Upper lobe of left lung (tissue), 6 donors: ENCODE results near the gene ATRNL1. TPM values are rescaled to one million over a fixed set of nuclear protein-coding genes. Genes with fewer than 3 reads are reported as not detected.

ENCODE experiments used
- ATAC-seq, 2 donors: fragments of 200-7000 bp; cut with Tn5 transposase; one replicate each; pipeline ENCODE4 v1.9.1; 2022; ENCODE audit warnings: mild to moderate bottlenecking in 2 of 2, moderate library complexity in 2 of 2; ENCODE audit not compliant: low FRiP score in 2 of 2
- DNase-seq, 2 donors: peaks; one replicate each; pipeline ENCODE4 v3.0.0-alpha.2; 2019 to 2020
- H3K27ac ChIP-seq, 4 donors: fragments of 200-600 bp; sonication (generic); one replicate each; pipeline ENCODE4 v1.5.1; 2016 to 2019
- H3K27me3 ChIP-seq, 4 donors: fragments of 200-600 bp; sonication (generic); one replicate each; pipeline ENCODE4 v1.5.1; 2017 to 2019
- H3K36me3 ChIP-seq, 4 donors: fragments of 200-600 bp; sonication (generic); one replicate each; pipeline ENCODE4 v1.5.1; 2016 to 2019
- H3K4me1 ChIP-seq, 4 donors: fragments of 200-600 bp; sonication (generic); one replicate each; pipeline ENCODE4 v1.5.1; 2018 to 2019
- H3K4me3 ChIP-seq, 4 donors: fragments of 200-600 bp; sonication (generic); one replicate each; pipeline ENCODE4 v1.5.1; 2017 to 2019; ENCODE audit warnings: mild to moderate bottlenecking in 2 of 4, moderate library complexity in 1 of 4
- H3K9me3 ChIP-seq, 4 donors: fragments of 200-600 bp; sonication (generic); one replicate each; pipeline ENCODE4 v1.5.1; 2018 to 2019
- EP300 ChIP-seq, 4 donors: sonication (generic); formaldehyde crosslinking; IDR thresholded peaks; one replicate each; pipeline ENCODE4 v1.5.1; 2017; ENCODE audit warnings: antibody characterized with exemption in 4 of 4, control low read depth in 2 of 4
- POLR2A ChIP-seq, 4 donors: fragments of 450-650 bp; IDR thresholded peaks; one replicate each; pipeline ENCODE4 v1.5.1; 2016 to 2017; ENCODE audit warnings: antibody characterized with exemption in 4 of 4, mild to moderate bottlenecking in 2 of 4
- POLR2AphosphoS5 ChIP-seq, 2 donors: sonication (generic); formaldehyde crosslinking; IDR thresholded peaks; one replicate each; pipeline ENCODE4 v1.5.1; 2017; ENCODE audit warnings: antibody characterized with exemption in 2 of 2
- WGBS, 2 donors: methylation state at CpG; one replicate each; pipeline ENCODE4 v1.1.5; 2017 to 2018; 5-methylcytosine and 5-hydroxymethylcytosine counted together
- total RNA-seq, 6 donors: library from RNA; depleted of rRNA in 4 of 6; stranded (reverse); fragments of >200 nt in 4 of 6; gene quantifications; one replicate each; pipeline versions ENCODE4 v1.1.0 to v1.2.1, GENCODE V29; 2016 to 2021
- TF ChIP-seq, protein P1 (sequence below), 6 experiments: fragments of 450-650 bp in 4 of 6; fragments of 200-600 bp in 2 of 6; sonication (generic) in 2 of 6; IDR thresholded peaks; one replicate each; pipeline ENCODE4 v1.5.1; 2016 to 2019; ENCODE audit warnings: antibody characterized with exemption in 6 of 6
- donor health status: DM: no; HTN: no; CAD: no; lungs with moderate emphysema.
- donor health status: DM: no; HTN: yes; CAD: no; lungs with severe emphysema.

ATRNL1 gene
- total RNA-seq, 6 donors from 2014 or later = 0.11 to 1.0 (median 0.39) TPM

DNA sequence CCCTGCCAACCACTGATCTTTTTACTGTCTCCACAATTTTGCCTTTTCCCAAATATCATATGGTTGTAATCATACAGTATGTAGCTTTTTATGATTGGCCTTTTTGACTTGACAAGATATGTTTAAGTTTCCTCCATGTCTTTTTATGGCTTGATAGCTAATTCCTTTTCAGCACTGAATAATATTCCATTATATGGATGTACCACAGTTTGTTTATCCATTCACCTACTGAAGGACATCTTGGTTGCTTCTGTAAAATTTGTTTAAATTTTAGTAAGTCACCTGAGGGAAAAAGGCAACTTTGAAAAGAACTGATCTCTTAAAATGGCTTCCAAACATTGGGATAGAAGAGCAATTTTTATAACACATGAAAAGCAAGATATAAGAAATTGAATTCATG, 43.5 kb downstream of the ATRNL1 start:
- ATAC-seq (no peak), DNase-seq (no peak)
- Histone ChIP-seq H3K36me3 (no peaks in the 10 kb centered on the region), H3K4me3 (no peak overlapping the region), H3K4me1 (no peaks in the 10 kb centered on the region), H3K27ac (no peak overlapping the region), H3K27me3 (no peaks in the 10 kb centered on the region), H3K9me3 (no peaks in the 10 kb centered on the region)
- no peak for TF ChIP-seq POLR2A (IDR thresholded peaks at IDR 0.05)
- TF ChIP-seq, protein P1, sequence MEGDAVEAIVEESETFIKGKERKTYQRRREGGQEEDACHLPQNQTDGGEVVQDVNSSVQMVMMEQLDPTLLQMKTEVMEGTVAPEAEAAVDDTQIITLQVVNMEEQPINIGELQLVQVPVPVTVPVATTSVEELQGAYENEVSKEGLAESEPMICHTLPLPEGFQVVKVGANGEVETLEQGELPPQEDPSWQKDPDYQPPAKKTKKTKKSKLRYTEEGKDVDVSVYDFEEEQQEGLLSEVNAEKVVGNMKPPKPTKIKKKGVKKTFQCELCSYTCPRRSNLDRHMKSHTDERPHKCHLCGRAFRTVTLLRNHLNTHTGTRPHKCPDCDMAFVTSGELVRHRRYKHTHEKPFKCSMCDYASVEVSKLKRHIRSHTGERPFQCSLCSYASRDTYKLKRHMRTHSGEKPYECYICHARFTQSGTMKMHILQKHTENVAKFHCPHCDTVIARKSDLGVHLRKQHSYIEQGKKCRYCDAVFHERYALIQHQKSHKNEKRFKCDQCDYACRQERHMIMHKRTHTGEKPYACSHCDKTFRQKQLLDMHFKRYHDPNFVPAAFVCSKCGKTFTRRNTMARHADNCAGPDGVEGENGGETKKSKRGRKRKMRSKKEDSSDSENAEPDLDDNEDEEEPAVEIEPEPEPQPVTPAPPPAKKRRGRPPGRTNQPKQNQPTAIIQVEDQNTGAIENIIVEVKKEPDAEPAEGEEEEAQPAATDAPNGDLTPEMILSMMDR (IDR thresholded peaks at IDR 0.05) = no peak
- TF ChIP-seq EP300 (IDR thresholded peaks at IDR 0.05) = no peak
- no peak for TF ChIP-seq POLR2AphosphoS5 (IDR thresholded peaks at IDR 0.05)

DNA sequence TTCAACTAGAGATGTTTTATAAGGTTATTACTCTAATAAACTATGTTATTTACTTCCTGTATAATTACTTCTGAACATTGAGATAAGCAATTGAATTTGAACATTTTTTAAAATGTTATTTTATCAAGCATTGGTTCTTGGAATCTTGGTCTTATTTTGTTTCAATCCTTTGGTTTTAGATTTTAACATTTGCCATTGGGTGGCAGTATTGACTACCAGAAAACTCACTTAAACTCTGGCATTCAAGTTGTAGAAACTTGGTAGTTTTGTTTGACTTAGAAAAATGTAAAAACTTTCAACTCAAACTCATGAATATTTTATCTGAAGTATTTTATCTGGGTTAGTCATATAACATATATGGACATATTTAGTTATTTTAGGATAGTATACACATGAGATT, 48.1 kb downstream of the ATRNL1 start:
- no peak for DNase-seq
- Histone ChIP-seq H3K4me3 (no peak overlapping the region), H3K27me3 (no peaks in the 10 kb centered on the region), H3K36me3 (no peaks in the 10 kb centered on the region), H3K4me1 (no peaks in the 10 kb centered on the region), H3K9me3 (no peaks in the 10 kb centered on the region), H3K27ac (no peak overlapping the region)
- TF ChIP-seq POLR2A (IDR thresholded peaks at IDR 0.05) = no peak
- no peak for TF ChIP-seq POLR2AphosphoS5 (IDR thresholded peaks at IDR 0.05)
- TF ChIP-seq EP300 (IDR thresholded peaks at IDR 0.05) = no peak
- TF ChIP-seq, protein P1 (IDR thresholded peaks at IDR 0.05) = no peak
- ATAC-seq = no peak

DNA sequence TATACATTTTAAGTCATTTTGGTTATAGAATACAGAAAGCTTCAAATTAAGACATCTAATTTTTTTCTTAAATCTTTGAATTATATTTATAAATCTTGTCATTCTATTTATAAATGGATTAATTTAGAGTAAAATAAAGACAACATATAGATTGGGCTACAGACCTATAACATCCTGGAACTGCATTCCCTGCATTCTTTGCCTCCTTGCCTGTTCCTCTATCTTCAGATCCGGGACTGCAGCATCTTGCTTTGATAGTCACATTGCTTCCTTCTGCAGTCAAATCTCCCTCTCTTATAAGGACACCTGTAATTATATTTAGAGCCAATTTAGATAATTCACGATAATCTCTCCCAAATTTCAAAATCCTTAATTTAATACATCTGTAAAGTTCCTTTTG, 64.2 kb downstream of the ATRNL1 start:
- H3K4me3 ChIP-seq = no peak overlapping the region
- 70 to 77% methylated on average over 2 of the region's 2 CpGs for WGBS, 2 donors
- no peak for DNase-seq
- H3K27me3 ChIP-seq = no peaks in the 10 kb centered on the region
- no peaks in the 10 kb centered on the region for H3K36me3 ChIP-seq
- TF ChIP-seq EP300 (IDR thresholded peaks at IDR 0.05) (no peak), POLR2AphosphoS5 (IDR thresholded peaks at IDR 0.05) (no peak), POLR2A (IDR thresholded peaks at IDR 0.05) (no peak)
- TF ChIP-seq, protein P1 (IDR thresholded peaks at IDR 0.05) = no peak
- H3K27ac ChIP-seq = no peak overlapping the region
- H3K9me3 ChIP-seq = no peaks in the 10 kb centered on the region
- H3K4me1 ChIP-seq = no peaks in the 10 kb centered on the region
- no peak for ATAC-seq

DNA sequence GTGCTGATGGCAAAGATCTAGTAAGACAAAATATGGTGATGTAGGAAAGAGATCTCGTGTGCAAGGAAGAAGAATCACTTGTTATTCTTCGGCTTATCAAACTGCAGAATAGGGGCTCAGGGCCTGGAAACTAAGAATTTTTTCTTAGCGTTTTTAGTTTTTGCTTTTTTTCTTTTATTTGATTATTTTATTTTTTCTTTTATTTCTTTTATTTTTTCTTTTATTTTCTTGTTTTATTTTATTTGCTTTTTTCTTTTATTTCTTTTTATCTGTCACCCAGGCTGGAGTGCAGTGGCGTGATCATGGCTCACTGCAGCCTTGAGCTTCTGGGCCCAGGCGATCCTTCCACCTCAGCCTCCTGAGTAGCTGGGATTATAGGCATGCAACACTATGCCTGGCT, 70.0 kb downstream of the ATRNL1 start:
- H3K4me3 ChIP-seq = no peak overlapping the region
- WGBS, 2 donors = 90 to 94% methylated on average over 5 of the region's 5 CpGs
- H3K36me3 ChIP-seq = no peaks in the 10 kb centered on the region
- no peak for ATAC-seq
- no peak overlapping the region for H3K27ac ChIP-seq
- no peaks in the 10 kb centered on the region for H3K27me3 ChIP-seq
- no peaks in the 10 kb centered on the region for H3K4me1 ChIP-seq
- DNase-seq = no peak
- TF ChIP-seq POLR2AphosphoS5 (IDR thresholded peaks at IDR 0.05) = no peak
- TF ChIP-seq POLR2A (IDR thresholded peaks at IDR 0.05) = no peak
- no peak for TF ChIP-seq EP300 (IDR thresholded peaks at IDR 0.05)
- TF ChIP-seq, protein P1 (IDR thresholded peaks at IDR 0.05) = no peak
- H3K9me3 ChIP-seq = no peaks in the 10 kb centered on the region

DNA sequence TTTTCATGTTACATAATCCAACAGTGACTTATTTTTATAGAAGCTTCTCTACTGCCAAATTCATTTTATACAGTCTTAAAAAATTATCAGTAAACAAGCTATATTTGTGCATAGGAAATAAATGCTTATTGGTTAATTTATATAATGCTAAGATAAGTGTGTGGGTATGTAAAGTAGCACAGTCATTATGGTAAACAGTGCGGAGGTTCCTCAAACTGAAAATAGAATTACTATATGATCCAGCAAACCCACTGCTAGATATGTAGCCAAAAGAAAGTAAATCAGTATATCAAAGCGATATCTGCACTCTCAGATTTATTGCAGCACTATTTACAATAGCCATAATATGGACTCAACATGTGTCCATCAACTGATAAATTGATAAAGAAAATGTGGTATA, 71.1 kb downstream of the ATRNL1 start:
- WGBS, 2 donors = 80 to 87% methylated on average over 2 of the region's 2 CpGs
- no peaks in the 10 kb centered on the region for H3K4me1 ChIP-seq
- H3K36me3 ChIP-seq = no peaks in the 10 kb centered on the region
- no peaks in the 10 kb centered on the region for H3K9me3 ChIP-seq
- no peaks in the 10 kb centered on the region for H3K27me3 ChIP-seq
- no peak overlapping the region for H3K27ac ChIP-seq
- TF ChIP-seq EP300 (IDR thresholded peaks at IDR 0.05) (no peak), POLR2AphosphoS5 (IDR thresholded peaks at IDR 0.05) (no peak), POLR2A (IDR thresholded peaks at IDR 0.05) (no peak)
- TF ChIP-seq, protein P1 (IDR thresholded peaks at IDR 0.05) = no peak
- DNase-seq = no peak
- ATAC-seq = no peak
- no peak overlapping the region for H3K4me3 ChIP-seq
